Measurements from ENCODE around the gene MCOLN2.

DNA sequence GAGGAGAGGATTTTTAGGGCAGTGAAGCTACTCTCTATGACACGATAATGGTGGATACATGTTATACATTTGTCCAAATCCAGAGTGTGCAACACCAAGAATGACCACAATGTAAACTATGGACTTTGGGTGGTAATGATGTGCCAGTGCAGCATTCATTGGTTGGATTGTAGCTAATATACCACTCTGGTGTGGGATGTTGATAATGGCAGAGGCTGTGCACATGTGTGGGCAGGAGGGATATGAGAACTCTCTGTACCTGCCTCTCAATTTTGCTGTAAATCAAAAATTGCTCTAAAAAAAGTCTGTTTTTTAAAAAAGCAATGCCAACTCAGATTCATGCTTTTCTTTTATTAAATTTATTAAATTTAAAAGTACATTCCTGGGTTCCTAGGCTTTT lies 76.8 kb downstream of the MCOLN2 start:
- TF ChIP-seq, protein P1, sequence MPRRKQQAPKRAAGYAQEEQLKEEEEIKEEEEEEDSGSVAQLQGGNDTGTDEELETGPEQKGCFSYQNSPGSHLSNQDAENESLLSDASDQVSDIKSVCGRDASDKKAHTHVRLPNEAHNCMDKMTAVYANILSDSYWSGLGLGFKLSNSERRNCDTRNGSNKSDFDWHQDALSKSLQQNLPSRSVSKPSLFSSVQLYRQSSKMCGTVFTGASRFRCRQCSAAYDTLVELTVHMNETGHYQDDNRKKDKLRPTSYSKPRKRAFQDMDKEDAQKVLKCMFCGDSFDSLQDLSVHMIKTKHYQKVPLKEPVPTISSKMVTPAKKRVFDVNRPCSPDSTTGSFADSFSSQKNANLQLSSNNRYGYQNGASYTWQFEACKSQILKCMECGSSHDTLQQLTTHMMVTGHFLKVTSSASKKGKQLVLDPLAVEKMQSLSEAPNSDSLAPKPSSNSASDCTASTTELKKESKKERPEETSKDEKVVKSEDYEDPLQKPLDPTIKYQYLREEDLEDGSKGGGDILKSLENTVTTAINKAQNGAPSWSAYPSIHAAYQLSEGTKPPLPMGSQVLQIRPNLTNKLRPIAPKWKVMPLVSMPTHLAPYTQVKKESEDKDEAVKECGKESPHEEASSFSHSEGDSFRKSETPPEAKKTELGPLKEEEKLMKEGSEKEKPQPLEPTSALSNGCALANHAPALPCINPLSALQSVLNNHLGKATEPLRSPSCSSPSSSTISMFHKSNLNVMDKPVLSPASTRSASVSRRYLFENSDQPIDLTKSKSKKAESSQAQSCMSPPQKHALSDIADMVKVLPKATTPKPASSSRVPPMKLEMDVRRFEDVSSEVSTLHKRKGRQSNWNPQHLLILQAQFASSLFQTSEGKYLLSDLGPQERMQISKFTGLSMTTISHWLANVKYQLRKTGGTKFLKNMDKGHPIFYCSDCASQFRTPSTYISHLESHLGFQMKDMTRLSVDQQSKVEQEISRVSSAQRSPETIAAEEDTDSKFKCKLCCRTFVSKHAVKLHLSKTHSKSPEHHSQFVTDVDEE (CRISPR knock-in tag; IDR thresholded peaks at IDR 0.05) = no peak
- TF ChIP-seq GLIS3 (CRISPR knock-in tag; IDR thresholded peaks at IDR 0.05) (no peak), ZFP3 (CRISPR knock-in tag; IDR thresholded peaks at IDR 0.05) (no peak), RARB (CRISPR knock-in tag; IDR thresholded peaks at IDR 0.05) (no peak)

Measured in SK-N-SH treated with all-trans-retinoic acid at 6 μM for 48 hours (cell line).